CD4-positive, alpha-beta T cell treated with Interleukin-15 for 1 hour (primary cell): ENCODE results near the gene TCAIM.

ENCODE experiments used
- DNase-seq: peaks from one replicate; pipeline ENCODE4 v3.0.0-alpha.2; 2020

The TCAIM gene, protein sequence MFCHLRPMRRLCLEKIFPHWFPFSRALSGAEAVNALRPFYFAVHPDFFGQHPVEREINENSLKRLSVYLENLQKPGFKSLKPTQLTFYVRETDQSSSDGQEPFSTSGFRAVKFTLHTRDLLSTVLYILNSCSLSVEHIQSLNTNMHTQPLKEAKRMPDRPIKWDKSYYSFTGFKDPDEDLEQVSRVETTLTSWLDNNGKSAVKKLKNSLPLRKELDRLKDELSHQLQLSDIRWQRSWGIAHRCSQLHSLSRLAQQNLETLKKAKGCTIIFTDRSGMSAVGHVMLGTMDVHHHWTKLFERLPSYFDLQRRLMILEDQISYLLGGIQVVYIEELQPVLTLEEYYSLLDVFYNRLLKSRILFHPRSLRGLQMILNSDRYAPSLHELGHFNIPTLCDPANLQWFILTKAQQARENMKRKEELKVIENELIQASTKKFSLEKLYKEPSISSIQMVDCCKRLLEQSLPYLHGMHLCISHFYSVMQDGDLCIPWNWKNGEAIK

GRCh38 chr3:44338010-44338827, at the start of gene TCAIM:
Gene TCAIM (plus strand): TSS chr3:44338766. CDS start chr3:44354783, 16,017 bp downstream.
- DNase-seq, result peak; percentile 99

DNA sequence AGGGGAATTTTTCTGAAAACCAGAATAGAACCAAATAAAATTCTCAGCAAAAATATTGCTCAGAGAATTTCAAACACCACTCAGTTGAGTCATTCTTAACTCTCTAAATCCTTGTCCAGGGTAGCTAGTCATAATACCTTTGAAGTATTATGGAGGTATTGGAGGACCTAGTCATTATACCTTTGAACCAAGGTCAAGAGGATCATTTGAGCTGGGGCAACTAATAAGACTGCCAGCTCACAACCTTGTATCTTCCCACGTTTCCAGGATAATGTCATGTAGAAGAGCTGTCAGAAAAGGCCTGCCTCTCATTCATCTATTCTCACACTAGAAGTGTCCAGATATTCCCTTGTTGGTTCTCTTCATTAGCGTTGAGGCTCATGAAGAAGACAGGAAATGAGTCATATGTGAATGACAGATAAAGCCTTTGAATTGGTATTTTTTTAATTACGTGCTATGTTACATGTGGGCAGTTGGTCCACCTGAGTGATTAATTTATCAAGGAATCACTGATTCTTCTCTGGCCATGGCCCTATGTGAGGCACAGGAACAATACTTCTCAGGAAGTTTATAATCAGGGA, 48.6 kb upstream of the TCAIM start:
- DNase-seq, result no peak

DNA sequence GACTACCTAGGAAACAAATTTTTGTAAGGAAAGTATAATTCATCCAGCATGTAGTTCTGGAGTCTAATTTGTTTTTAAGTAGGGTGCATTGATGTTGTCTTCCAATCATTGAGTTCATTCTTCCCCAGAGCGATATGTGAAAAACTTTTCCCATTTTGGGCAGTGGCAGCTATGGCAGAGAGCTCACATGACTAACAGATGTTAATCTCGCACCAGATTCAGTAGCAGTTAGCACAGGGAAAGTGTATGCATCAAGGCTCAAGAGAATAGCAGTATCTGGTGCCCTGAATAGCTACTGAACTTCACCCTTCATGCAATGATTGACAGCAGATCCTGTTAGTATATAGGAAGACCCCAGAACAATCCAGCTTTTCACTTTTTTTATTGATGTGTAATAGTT, 46.3 kb upstream of the TCAIM start:
- no peak for DNase-seq

GRCh38 chr3:44292947-44293346, 45.6 kb upstream of the TCAIM start:
- no peak for DNase-seq

GRCh38 chr3:44297255-44297654, 41.3 kb upstream of the TCAIM start:
- DNase-seq, result no peak

- no peak for DNase-seq
Observed at GRCh38 chr3:44301746-44302145, 36.8 kb upstream of the TCAIM start.

DNA sequence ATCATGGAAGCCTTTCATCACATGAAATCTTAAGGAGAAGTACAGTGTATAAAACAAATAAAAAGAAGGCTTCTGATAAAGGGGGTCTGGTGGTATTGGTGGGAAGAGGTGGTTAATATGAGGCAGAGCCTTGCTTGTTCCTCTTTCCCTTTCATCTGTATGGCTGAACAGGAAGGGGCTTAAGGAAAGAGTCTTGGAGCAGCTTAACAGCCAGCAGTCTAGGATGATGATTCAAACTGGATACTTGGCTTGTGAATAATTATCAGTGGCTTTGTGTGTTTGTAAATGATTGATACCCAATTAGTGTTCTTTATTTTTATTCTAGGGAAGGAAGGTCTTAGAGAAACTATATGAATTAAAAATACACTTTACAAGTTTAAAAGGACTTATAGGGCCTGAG, 29.1 kb upstream of the TCAIM start:
- no peak for DNase-seq

DNA sequence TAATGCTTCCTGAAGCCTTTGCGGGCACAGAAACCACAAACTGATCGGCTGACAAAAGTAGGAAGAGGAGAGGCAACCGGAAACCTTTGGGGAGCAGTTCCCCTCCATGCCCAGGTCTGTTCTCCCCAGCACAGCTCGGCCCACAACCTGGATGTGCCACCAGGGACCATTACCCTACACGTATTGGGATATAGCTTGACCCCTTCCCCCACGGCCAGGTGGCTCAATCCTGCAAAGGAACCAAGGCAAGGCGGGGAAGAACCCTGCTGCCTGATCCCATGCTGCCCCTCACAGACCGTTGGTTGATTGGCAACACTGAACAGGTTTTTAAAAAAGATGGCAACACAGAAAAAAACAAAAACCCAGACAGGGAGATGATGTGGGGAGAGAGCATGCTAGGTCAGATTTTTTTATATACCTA, 19.7 kb upstream of the TCAIM start:
- no peak for DNase-seq

- no peak for DNase-seq
Observed at GRCh38 chr3:44321335-44321734, 17.2 kb upstream of the TCAIM start.

GRCh38 chr3:44323341-44323955, 15.1 kb upstream of the TCAIM start:
- DNase-seq, result peak; percentile 21

DNA sequence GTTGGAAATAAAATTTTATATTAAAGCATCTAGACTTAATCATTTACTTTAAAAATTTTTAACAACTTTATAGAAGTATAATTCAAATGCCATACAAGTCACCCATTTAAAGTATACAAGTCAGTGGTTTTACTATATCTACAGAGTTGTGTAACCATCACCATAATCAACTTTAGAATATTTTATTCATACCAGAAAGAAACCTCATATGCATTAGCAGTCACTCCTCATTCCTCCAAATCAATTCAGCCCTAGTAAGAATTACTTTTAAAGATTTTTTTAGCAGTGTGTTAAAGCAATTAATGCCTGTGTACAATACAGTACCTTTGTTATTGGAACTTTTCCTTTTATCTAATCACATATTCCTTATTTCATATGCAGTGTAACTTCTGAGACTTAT, 14.0 kb upstream of the TCAIM start:
- no peak for DNase-seq

DNA sequence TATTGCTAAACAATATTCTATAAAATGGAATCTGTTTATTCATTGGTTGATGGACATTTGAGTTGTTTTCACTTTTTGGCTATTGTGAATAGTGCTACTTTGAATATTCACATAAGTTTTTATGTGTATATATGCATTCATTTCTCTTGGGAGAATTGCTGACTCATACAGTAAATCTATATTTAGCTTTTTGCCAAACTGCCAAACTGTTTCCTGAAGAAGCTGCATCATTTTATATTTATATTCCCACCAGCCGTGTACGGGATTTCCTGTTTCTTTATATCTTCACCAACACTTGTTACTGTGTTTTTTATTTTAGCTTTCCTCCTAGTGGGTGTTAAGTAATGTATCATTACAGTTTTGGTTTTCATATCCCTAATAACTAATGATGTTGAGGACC, 12.5 kb upstream of the TCAIM start:
- no peak for DNase-seq

GRCh38 chr3:44326515-44326914, 12.1 kb upstream of the TCAIM start:
- no peak for DNase-seq

- no peak for DNase-seq
Observed at GRCh38 chr3:44329946-44330345, 8.6 kb upstream of the TCAIM start.

- DNase-seq, result no peak
Observed at GRCh38 chr3:44330444-44330843, 8.1 kb upstream of the TCAIM start.

- no peak for DNase-seq
Observed at GRCh38 chr3:44334326-44334725, 4.2 kb upstream of the TCAIM start.

GRCh38 chr3:44337248-44337785, 1.2 kb upstream of the TCAIM start:
- no peak for DNase-seq

DNA sequence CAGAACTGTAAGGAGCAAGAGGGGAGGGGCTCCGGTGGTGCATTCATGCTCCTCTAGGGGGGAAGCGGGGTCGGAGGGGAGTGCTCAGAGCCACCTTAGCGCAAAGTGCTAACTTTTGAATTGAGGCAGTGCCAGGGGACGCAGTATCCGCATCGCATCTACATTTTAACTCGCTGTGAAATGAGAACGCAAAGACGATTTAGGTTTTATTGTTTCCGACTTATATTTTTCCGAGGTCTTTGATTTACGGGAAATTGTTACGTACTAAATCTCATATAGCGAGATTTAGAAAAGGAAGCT, 212 bp downstream of the TCAIM start:
- no peak for DNase-seq

- DNase-seq, result no peak
Observed at GRCh38 chr3:44339181-44340057, 853 bp downstream of the TCAIM start.

DNA sequence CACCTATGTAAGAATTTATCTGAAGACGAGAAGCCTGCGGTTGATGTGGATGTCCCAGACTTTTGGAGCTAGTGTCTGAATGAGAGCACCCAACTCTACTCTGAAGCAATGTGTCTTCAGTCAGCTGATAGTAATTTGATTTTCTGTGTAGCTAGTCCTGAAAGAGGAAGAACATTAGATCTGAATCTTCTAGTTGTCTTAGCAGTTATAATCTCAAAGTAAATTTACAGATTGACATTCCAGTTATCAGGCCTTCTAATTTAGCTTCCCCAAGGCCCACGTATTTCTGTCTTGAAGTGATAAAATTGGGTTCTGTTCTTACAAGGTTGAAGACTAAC, 1.5 kb downstream of the TCAIM start:
- DNase-seq, result no peak

GRCh38 chr3:44342176-44342790, 3.7 kb downstream of the TCAIM start:
- DNase-seq, result no peak

DNA sequence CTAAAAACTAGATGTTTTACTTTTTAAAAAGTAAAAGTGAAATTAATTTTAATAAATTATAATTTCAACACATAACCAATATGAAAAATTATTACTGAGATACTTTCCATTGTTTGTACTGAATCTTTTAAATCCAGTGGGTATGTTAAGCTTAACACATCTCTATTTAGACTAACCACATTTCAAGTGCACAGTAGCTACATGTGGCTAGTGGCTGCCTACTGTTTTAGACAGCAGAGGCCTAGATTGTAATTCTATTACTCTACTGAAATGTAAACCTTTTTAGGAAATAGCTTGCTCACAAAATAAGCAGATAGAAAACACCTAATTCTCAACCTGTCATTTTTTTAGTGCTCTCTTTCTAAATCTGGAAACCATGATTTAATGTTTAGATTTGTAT, 4.9 kb downstream of the TCAIM start:
- no peak for DNase-seq
